ENCODE results near the gene ZNF155.
A peak's percentile ranks its signal among the peaks of the same experiment; 100 is the strongest.
"Not testable (repeated sequence)": the region's sequence is repeated elsewhere in the genome, so short reads cannot be mapped to it uniquely, and the experiment has no call there.

ZNF155 gene

GRCh38 chr19:43983912-43984686 is at the start of gene ZNF155:
Gene ZNF155 (plus strand): TSS chr19:43984188. CDS start chr19:43988544, 4,356 bp downstream.
- peak; percentile 88 for DNase-seq (ENCODE audit: low spot score)

GRCh38 chr19:43934985-43935708 is 48.8 kb upstream of the ZNF155 start, which contains the start of gene ZNF45:
Gene ZNF45 (minus strand): TSS chr19:43935282. CDS start chr19:43922185, 13,097 bp downstream.
- DNase-seq (ENCODE audit: low spot score) = peak; percentile 91

- no peak for DNase-seq (ENCODE audit: low spot score)
Measured at GRCh38 chr19:43936188-43936587, 47.8 kb upstream of the ZNF155 start.

GRCh38 chr19:43939557-43940260 is 44.3 kb upstream of the ZNF155 start:
- no peak for DNase-seq (ENCODE audit: low spot score)

GRCh38 chr19:43940719-43941118 is 43.3 kb upstream of the ZNF155 start:
- no peak for DNase-seq (ENCODE audit: low spot score)

- DNase-seq (ENCODE audit: low spot score) = no peak
Measured at GRCh38 chr19:43941209-43941608, 42.8 kb upstream of the ZNF155 start.

- not testable (repeated sequence) for DNase-seq (ENCODE audit: low spot score)
Measured at GRCh38 chr19:43947412-43947811, 36.6 kb upstream of the ZNF155 start.

GRCh38 chr19:43949803-43950202 is 34.2 kb upstream of the ZNF155 start:
- not testable (repeated sequence) for DNase-seq (ENCODE audit: low spot score)

- peak; percentile 92 for DNase-seq (ENCODE audit: low spot score)
Measured at GRCh38 chr19:43950834-43951645, 32.9 kb upstream of the ZNF155 start, which contains the start of gene ZNF221. Gene ZNF221 (plus strand): TSS chr19:43951228. CDS start chr19:43962727, 11,499 bp downstream.

- no peak for DNase-seq (ENCODE audit: low spot score)
Measured at GRCh38 chr19:43956827-43957226, 27.2 kb upstream of the ZNF155 start.

- peak; percentile 59 for DNase-seq (ENCODE audit: low spot score)
Measured at GRCh38 chr19:43957891-43958290, 26.1 kb upstream of the ZNF155 start.

GRCh38 chr19:43960411-43960810 is 23.6 kb upstream of the ZNF155 start:
- no peak for DNase-seq (ENCODE audit: low spot score)

GRCh38 chr19:43966079-43966694 is 17.8 kb upstream of the ZNF155 start:
- DNase-seq (ENCODE audit: low spot score) = no peak

- DNase-seq (ENCODE audit: low spot score) = no peak
Measured at GRCh38 chr19:43976732-43977131, 7.3 kb upstream of the ZNF155 start.

GRCh38 chr19:43983544-43983911 is 460 bp upstream of the ZNF155 start:
- DNase-seq (ENCODE audit: low spot score) = no peak

GRCh38 chr19:43984687-43985000 is 656 bp downstream of the ZNF155 start:
- DNase-seq (ENCODE audit: low spot score) = peak; percentile 7

GRCh38 chr19:43997631-43998290 is 13.8 kb downstream of the ZNF155 start:
- peak; percentile 12 for DNase-seq (ENCODE audit: low spot score)

GRCh38 chr19:44002212-44002565 is 18.2 kb downstream of the ZNF155 start:
- DNase-seq (ENCODE audit: low spot score) = no peak

- DNase-seq (ENCODE audit: low spot score) = peak; percentile 90
Measured at GRCh38 chr19:44002566-44003460, 18.8 kb downstream of the ZNF155 start, which contains the start of gene ZNF230. Gene ZNF230 (plus strand): TSS chr19:44002957. CDS start chr19:44007079, 4,122 bp downstream.
